ENCODE results near the gene FGF21.

Gene FGF21

DNA sequence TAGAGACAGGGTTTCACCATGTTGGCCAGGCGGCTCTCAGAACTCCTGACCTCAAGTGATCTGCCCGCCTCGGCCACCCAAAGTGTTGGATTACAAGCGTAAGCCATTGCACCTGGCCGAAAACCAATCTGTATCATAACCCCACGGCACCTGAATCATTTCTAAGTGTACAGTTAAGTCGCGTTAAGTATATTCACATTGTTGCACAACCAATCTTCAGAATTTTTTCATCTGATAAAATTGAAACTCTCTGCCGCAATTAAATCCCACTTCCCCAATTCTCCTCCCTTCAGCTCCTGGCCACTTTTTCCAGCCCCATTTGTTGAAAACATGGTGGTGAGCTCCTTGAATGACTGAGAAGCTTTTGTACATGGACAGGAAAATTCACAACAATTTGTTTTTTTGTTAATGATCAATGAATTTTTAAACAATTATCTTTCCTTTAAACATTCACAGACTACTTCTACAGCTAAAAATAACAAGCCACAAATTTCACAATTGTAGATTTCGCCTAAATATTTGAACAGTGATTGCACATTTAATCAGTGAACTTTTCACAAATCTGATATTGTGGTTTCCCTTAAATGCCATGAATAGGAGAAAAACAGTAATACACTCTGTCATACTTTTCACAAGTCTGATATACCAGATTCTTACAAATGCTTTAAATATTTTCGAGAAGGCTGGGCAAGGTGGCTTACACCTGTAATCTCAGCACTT, 13.8 kb downstream of the FGF21 start:
- no peak for TF ChIP-seq CTCF (IDR thresholded peaks at IDR 0.05; ENCODE audit: unreplicated experiment in 3 of 3)
- Mint-ChIP-seq H3K4me3 (no peak overlapping the region), H3K27me3 (ENCODE audit: low read depth) (peaks cover 16% of the 10 kb centered on the region), H3K27ac (no peak overlapping the region), H3K36me3 (ENCODE audit: low read depth) (no peaks in the 10 kb centered on the region), H3K4me1 (peaks cover 9% of the 10 kb centered on the region), H3K9me3 (no peaks in the 10 kb centered on the region)

DNA sequence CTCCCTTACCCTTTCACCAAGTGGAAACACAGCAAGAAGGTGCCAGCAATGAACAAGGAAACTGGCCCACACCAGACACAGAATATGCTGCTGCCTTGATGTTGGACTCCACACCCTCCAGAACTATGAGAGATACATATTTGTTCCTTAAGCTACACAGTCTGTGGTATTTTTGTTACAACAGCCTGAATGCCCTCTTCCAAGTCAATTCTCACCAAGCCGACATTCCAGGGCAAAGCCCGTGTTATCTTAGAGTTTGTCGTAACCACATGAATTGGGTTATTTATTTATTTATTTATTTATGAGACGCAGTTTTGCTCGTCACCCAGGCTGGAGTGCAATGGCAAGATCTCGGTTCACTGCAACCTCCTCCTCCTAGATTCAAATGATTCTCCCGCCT, 14.9 kb downstream of the FGF21 start:
- Mint-ChIP-seq H3K36me3 (ENCODE audit: low read depth) (no peaks in the 10 kb centered on the region), H3K4me3 (no peak overlapping the region)

GRCh38 chr19:48770734-48771472, 15.6 kb downstream of the FGF21 start:
- no peak for TF ChIP-seq CTCF (IDR thresholded peaks at IDR 0.05; ENCODE audit: unreplicated experiment in 3 of 3)
- Mint-ChIP-seq H3K4me3 (no peak overlapping the region), H3K4me1 (peaks cover 9% of the 10 kb centered on the region), H3K27me3 (ENCODE audit: low read depth) (peaks cover 5% of the 10 kb centered on the region), H3K9me3 (no peaks in the 10 kb centered on the region), H3K27ac (no peak overlapping the region), H3K36me3 (ENCODE audit: low read depth) (no peaks in the 10 kb centered on the region)

More for the DNA sequence above, 14.9 kb downstream of the FGF21 start:
- TF ChIP-seq CTCF (IDR thresholded peaks at IDR 0.05; ENCODE audit: unreplicated experiment in 3 of 3): no peak
- Mint-ChIP-seq H3K9me3 (no peaks in the 10 kb centered on the region), H3K4me1 (peaks cover 9% of the 10 kb centered on the region), H3K27ac (no peak overlapping the region), H3K27me3 (ENCODE audit: low read depth) (peaks cover 9% of the 10 kb centered on the region)

DNA sequence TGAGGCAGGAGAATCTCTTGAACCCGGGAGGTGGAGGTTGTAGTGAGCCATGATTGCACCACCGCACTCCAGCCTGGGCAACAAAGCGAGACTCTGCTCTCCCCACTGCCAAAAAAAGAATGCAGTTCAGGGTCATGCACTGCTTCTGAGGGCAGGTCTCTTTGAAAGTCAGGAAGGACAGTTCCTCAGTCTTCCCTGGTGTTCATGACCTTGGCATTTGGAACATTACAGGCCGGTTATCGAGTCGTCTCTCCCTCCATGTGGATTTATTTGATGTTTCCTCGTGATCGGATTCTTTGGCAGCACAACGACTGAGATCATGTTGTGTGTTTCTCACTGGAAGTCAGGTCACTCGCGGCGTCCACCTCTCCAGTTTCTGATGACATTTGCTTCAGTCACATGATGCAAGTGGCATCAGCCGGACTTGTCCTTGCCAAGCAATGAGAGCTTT, 17.2 kb downstream of the FGF21 start:
- no peaks in the 10 kb centered on the region for H3K9me3 Mint-ChIP-seq
- H3K27ac Mint-ChIP-seq: no peak overlapping the region
- no peak overlapping the region for H3K4me3 Mint-ChIP-seq
- H3K36me3 Mint-ChIP-seq (ENCODE audit: low read depth): no peaks in the 10 kb centered on the region
- no peak for TF ChIP-seq CTCF (IDR thresholded peaks at IDR 0.05; ENCODE audit: unreplicated experiment in 3 of 3)
- peaks cover 9% of the 10 kb centered on the region for H3K4me1 Mint-ChIP-seq
- H3K27me3 Mint-ChIP-seq (ENCODE audit: low read depth): no peaks in the 10 kb centered on the region

- no peak overlapping the region for H3K27ac Mint-ChIP-seq
- no peak for TF ChIP-seq CTCF (IDR thresholded peaks at IDR 0.05; ENCODE audit: unreplicated experiment in 3 of 3)
- H3K4me3 Mint-ChIP-seq: no peak overlapping the region
- H3K9me3 Mint-ChIP-seq: no peaks in the 10 kb centered on the region
- H3K36me3 Mint-ChIP-seq (ENCODE audit: low read depth): no peaks in the 10 kb centered on the region
- no peaks in the 10 kb centered on the region for H3K27me3 Mint-ChIP-seq (ENCODE audit: low read depth)
- peaks cover 11% of the 10 kb centered on the region for H3K4me1 Mint-ChIP-seq
Measured at GRCh38 chr19:48777139-48777538, 21.8 kb downstream of the FGF21 start.

Measured in nephron (organoid).